HG03432 (cell line): ENCODE data around the gene LRRC23.

Experiments
- ATAC-seq: cut with Tn5 transposase; IDR thresholded peaks from one replicate; pipeline ENCODE4 v1.9.1; 2021; ENCODE audit warnings: mild to moderate bottlenecking, moderate library complexity; ENCODE audit not compliant: unreplicated experiment

Gene LRRC23

GRCh38 chr12:6942331-6942665 lies 37.7 kb downstream of the LRRC23 start:
- no peak for ATAC-seq

- peak; percentile 30 for ATAC-seq
Measured at GRCh38 chr12:6943389-6943721, 38.7 kb downstream of the LRRC23 start.

GRCh38 chr12:6943722-6944380 lies 39.2 kb downstream of the LRRC23 start, which contains the start of the genes C12orf57 and RNU7-1:
Gene C12orf57, plus strand, starts transcription at chr12:6944022. Its CDS starts 100 bp downstream, at chr12:6944122.
Gene RNU7-1, plus strand, starts transcription at chr12:6943816.
- ATAC-seq, result peak; percentile 37

GRCh38 chr12:6944381-6945186 lies 40.0 kb downstream of the LRRC23 start:
- ATAC-seq, result peak; percentile 38

GRCh38 chr12:6945613-6946012 lies 41.0 kb downstream of the LRRC23 start:
- ATAC-seq, result no peak

- ATAC-seq, result peak; percentile 23
Measured at GRCh38 chr12:6946033-6946919, 41.7 kb downstream of the LRRC23 start.

- ATAC-seq, result no peak
Measured at GRCh38 chr12:6946920-6947374, 42.3 kb downstream of the LRRC23 start.

- no peak for ATAC-seq
Measured at GRCh38 chr12:6947615-6948014, 43.0 kb downstream of the LRRC23 start.

GRCh38 chr12:6948873-6949594 lies 44.4 kb downstream of the LRRC23 start:
- ATAC-seq, result no peak

- ATAC-seq, result no peak
Measured at GRCh38 chr12:6950401-6950801, 45.8 kb downstream of the LRRC23 start.

- peak; percentile 20 for ATAC-seq
Measured at GRCh38 chr12:6950811-6951540, 46.4 kb downstream of the LRRC23 start, which contains the start of gene PTPN6. Gene PTPN6, plus strand, starts transcription at chr12:6951356. Its CDS starts 157 bp downstream, at chr12:6951513.

- ATAC-seq, result no peak
Measured at GRCh38 chr12:6951551-6952120, 47.0 kb downstream of the LRRC23 start.

- no peak for ATAC-seq
Measured at GRCh38 chr12:6952121-6952862, 47.7 kb downstream of the LRRC23 start.

- ATAC-seq, result no peak
Measured at GRCh38 chr12:6952863-6953441, 48.3 kb downstream of the LRRC23 start.

- ATAC-seq, result peak; percentile 41
Measured at GRCh38 chr12:6953442-6954315, 49.1 kb downstream of the LRRC23 start.

GRCh38 chr12:6954316-6955107 lies 49.9 kb downstream of the LRRC23 start:
- ATAC-seq, result no peak
